GM12878 (cell line): ENCODE data around the gene ADH7. TPM values are rescaled to one million over a fixed set of nuclear protein-coding genes. Genes with fewer than 3 reads are reported as not detected.
"Not testable (repeated sequence)": the region's sequence is repeated elsewhere in the genome, so short reads cannot be mapped to it uniquely, and the experiment has no call there.

Experiments used
- ATAC-seq: fragments of 200-7000 bp; cut with Tn5 transposase; 3 replicates; pipeline ENCODE4 v1.9.1; 2020; ENCODE audit warnings: mild to moderate bottlenecking, moderate library complexity
- BruUV-seq: library from RNA; stranded (reverse); fragments of 400-500 nt; replicated peaks from 2 replicates; lab custom pipeline; 2021; lab: Mats Ljungman, UMichigan
- CTCF ChIA-PET: fragments of 300-600 bp; sonication (Branson Sonifier 250); formaldehyde crosslinking; extraction: SDS; loops from one replicate; lab custom pipeline; 2021; ENCODE audit warnings: inconsistent platforms; lab: Yijun Ruan, JAX
- POLR2A ChIA-PET: fragments of 350-600 bp; formaldehyde crosslinking; extraction: SDS; loops from one replicate; lab custom pipeline; 2021; ENCODE audit warnings: inconsistent platforms; lab: Charles Lee
- RAD21 ChIA-PET: fragments of 300-600 bp; sonication (Branson Sonifier 250); formaldehyde crosslinking; loops from one replicate; lab custom pipeline; 2023; ENCODE audit warnings: antibody characterized with exemption; ENCODE audit not compliant: unreplicated experiment; lab: Charles Lee
- SMC1A ChIA-PET: fragments of 300-600 bp; sonication (Branson Sonifier 250); formaldehyde crosslinking; loops from one replicate; lab custom pipeline; 2023; ENCODE audit not compliant: unreplicated experiment, uncharacterized antibody; lab: Charles Lee
- DNase-seq: peaks from one replicate; pipeline ENCODE4 v3.0.0-alpha.2; 2011; ENCODE audit warnings: low read depth, low spot score
- FAIRE-seq: peaks from 3 replicates; lab custom pipeline; 2011; peaks lifted over from hg19 to GRCh38; lab: Jason Lieb, UNC
- H2AFZ ChIP-seq: 2 replicates; pipeline ENCODE4 v1.6.0; 2011; ENCODE audit warnings: low read depth, low read length, control low read depth; ENCODE audit not compliant: control insufficient read depth
- H3K27ac ChIP-seq: 2 replicates; pipeline ENCODE4 v1.5.1; 2011; ENCODE audit warnings: control low read depth; ENCODE audit not compliant: control insufficient read depth, insufficient read depth
- H3K27me3 ChIP-seq, 2 experiments: replicated peaks in 1 of 2; 2 replicates each; pipeline versions ENCODE4 v1.6.0 to v1.6.1; 2011; ENCODE audit warnings: low read length in 1 of 2; ENCODE audit not compliant: control insufficient read depth in 2 of 2, insufficient read depth in 2 of 2
- H3K36me3 ChIP-seq, 2 experiments: 2 replicates each; pipeline ENCODE4 v1.5.1; 2011; ENCODE audit warnings: low read length in 1 of 2; ENCODE audit not compliant: control insufficient read depth in 2 of 2, insufficient read depth in 2 of 2
- H3K4me1 ChIP-seq: 2 replicates; pipeline ENCODE4 v1.6.1; 2011; ENCODE audit warnings: mild to moderate bottlenecking, low read length, moderate library complexity, mixed read lengths; ENCODE audit not compliant: control insufficient read depth, insufficient read depth
- H3K4me2 ChIP-seq: 2 replicates; pipeline ENCODE4 v1.6.0; 2011; ENCODE audit warnings: control low read depth; ENCODE audit not compliant: control insufficient read depth, insufficient read depth
- H3K4me3 ChIP-seq: fragments of 200-600 bp; sonication (generic); 2 replicates; pipeline ENCODE4 v1.5.1; 2016
- H3K79me2 ChIP-seq: 2 replicates; pipeline ENCODE4 v1.6.0; 2011; ENCODE audit warnings: low read length; ENCODE audit not compliant: control insufficient read depth, insufficient read depth
- H3K9ac ChIP-seq: 2 replicates; pipeline ENCODE4 v1.8.0; 2011; ENCODE audit warnings: low read length, control low read depth, mixed read lengths; ENCODE audit not compliant: control insufficient read depth, insufficient read depth
- H3K9me3 ChIP-seq: replicated peaks from 3 replicates; pipeline ENCODE4 v1.5.1; 2011; ENCODE audit warnings: mild to moderate bottlenecking, low read length; ENCODE audit not compliant: control insufficient read depth, insufficient read depth
- H4K20me1 ChIP-seq: 2 replicates; pipeline ENCODE4 v1.6.0; 2011; ENCODE audit not compliant: control insufficient read depth, insufficient read depth
- EED ChIP-seq: sonication (generic); IDR thresholded peaks from 2 replicates; pipeline ENCODE4 v1.6.1; 2016; ENCODE audit warnings: antibody characterized with exemption, low read depth
- EGR1 ChIP-seq, 2 experiments: IDR thresholded peaks; 1 replicate in 1 of 2; 2 replicates in 1 of 2; pipeline ENCODE4 v1.6.1; 2011 to 2012; ENCODE audit warnings: low read depth in 2 of 2, low read length in 2 of 2, borderline replicate concordance in 1 of 2, mild to moderate bottlenecking in 1 of 2, moderate library complexity in 1 of 2
- EP300 ChIP-seq, 2 experiments: fragments of 150-350 bp in 1 of 2; IDR thresholded peaks; 2 replicates each; pipeline ENCODE4 v1.6.1; 2011 to 2012; ENCODE audit warnings: low read depth in 2 of 2, low read length in 2 of 2, borderline replicate concordance in 1 of 2, improper control_type of control experiment in 1 of 2, inconsistent platforms in 1 of 2; ENCODE audit not compliant: control insufficient read depth in 1 of 2
- MTA2 ChIP-seq: fragments of 450-650 bp; IDR thresholded peaks from 2 replicates; pipeline ENCODE4 v1.6.1; 2016; ENCODE audit warnings: low read depth, mild to moderate bottlenecking, moderate library complexity
- RAD21 ChIP-seq: IDR thresholded peaks from 2 replicates; pipeline ENCODE4 v1.6.1; 2011; ENCODE audit warnings: mild to moderate bottlenecking, low read depth, low read length, moderate library complexity; ENCODE audit not compliant: insufficient read depth
- SKIL ChIP-seq: fragments of 450-650 bp; IDR thresholded peaks from 2 replicates; pipeline ENCODE4 v1.6.1; 2017; ENCODE audit warnings: mild to moderate bottlenecking, low read depth, inconsistent platforms; ENCODE audit not compliant: poor library complexity, severe bottlenecking
- SRF ChIP-seq, 2 experiments: IDR thresholded peaks; 2 replicates each; pipeline ENCODE4 v1.6.1; 2011; ENCODE audit warnings: low read depth in 2 of 2, low read length in 2 of 2, mild to moderate bottlenecking in 1 of 2, moderate library complexity in 1 of 2
- WGBS: methylation state at CpG from one replicate; pipeline ENCODE4 v1.1.6; 2016; ENCODE audit warnings: low lambda C conversion rate; ENCODE audit not compliant: insufficient replicate concordance, insufficient coverage; ENCODE audit errors: missing lambda C conversion rate; 5-methylcytosine and 5-hydroxymethylcytosine counted together
- in situ Hi-C: fragments of 300-500 bp; cut with MboI; formaldehyde crosslinking; loops from 9 replicates; pipeline ENCODE4 v1.14.3; 2018; ENCODE audit warnings: mixed read lengths
- intact Hi-C: fragments of 100-400 bp; cut with micrococcal nuclease; formaldehyde crosslinking; loops from one replicate; pipeline ENCODE4 v1.14.2; 2022; ENCODE audit not compliant: unreplicated experiment
- polyA plus RNA-seq, 11 experiments: library from polyadenylated mRNA; depleted of rRNA in 4 of 11; unstranded in 6 of 11; stranded (reverse) in 5 of 11; fragments of >200 nt; fragmentation: Nextera tagmentation in 4 of 11; fragmentation: Illumina TruSeq in 1 of 11; extraction: Ambion mirVana in 4 of 11; extraction: Trizol in 1 of 11; gene quantifications; 1 replicate in 1 of 11; 2 replicates in 10 of 11; pipeline versions ENCODE4 v1.2.1 to v1.2.3, GENCODE V29; 2011 to 2016; ENCODE audit warnings: inconsistent platforms in 2 of 11, missing spikeins in 2 of 11, low read depth in 1 of 11
- total RNA-seq, 4 experiments: library from RNA; depleted of rRNA in 3 of 4; stranded (reverse); fragments of >200 nt in 3 of 4; fragmentation: Illumina TruSeq in 1 of 4; extraction: Trizol in 1 of 4; gene quantifications; 2 replicates each; pipeline versions ENCODE4 v1.2.1 to v1.2.3, GENCODE V29; 2013 to 2021

Gene ADH7
- total and polyA plus RNA-seq, 10 of the 15 experiments (the other 5 are each of a cell fraction or from before 2014, with no cell fraction given): not detected

GRCh38 chr4:99417125-99417524, 18.0 kb downstream of the ADH7 start:
- DNase-seq (no peak), FAIRE-seq (no peak), ATAC-seq (no peak)
- in situ Hi-C loops (loop anchor here (25.0 kb wide), 1 partner anchor 955 kb away; no protein-coding TSS in a partner anchor), intact Hi-C loops (no loop called here)
- H3K27ac ChIP-seq: no peak overlapping the region
- ChIA-PET POLR2A (no interaction called here), RAD21 (no interaction called here), CTCF (interaction anchor here (1.5 kb wide), 1 partner anchor 45 kb away, joined by 4 read pairs; no protein-coding TSS in a partner anchor), SMC1A (no interaction called here)
- no peak overlapping the region for H3K9ac ChIP-seq
- 8% methylated on average over 2 of the region's 2 CpGs for WGBS
- no peaks in the 10 kb centered on the region for H4K20me1 ChIP-seq
- H3K27me3 ChIP-seq: no peaks in the 10 kb centered on the region
- H3K4me2 ChIP-seq: no peak overlapping the region
- H3K36me3 ChIP-seq: no peaks in the 10 kb centered on the region
- no peaks in the 10 kb centered on the region for H3K79me2 ChIP-seq
- no peak overlapping the region for H2AFZ ChIP-seq
- no peaks in the 10 kb centered on the region for H3K4me1 ChIP-seq
- no peaks in the 10 kb centered on the region for H3K9me3 ChIP-seq
- no TSS peak for BruUV-seq
- TF ChIP-seq SRF (IDR thresholded peaks at IDR 0.05; ENCODE audit: low read depth in 2 of 2, low read length in 2 of 2) (no peak), SKIL (no peak), EED (no peak), MTA2 (no peak), EGR1 (IDR thresholded peaks at IDR 0.05; ENCODE audit: borderline replicate concordance in 1 of 2, low read depth in 2 of 2, low read length in 2 of 2) (no peak), EP300 (IDR thresholded peaks at IDR 0.05; ENCODE audit: borderline replicate concordance in 1 of 2, control insufficient read depth in 1 of 2, low read depth in 2 of 2, low read length in 2 of 2) (no peak), RAD21 (no peak)
- no peak overlapping the region for H3K4me3 ChIP-seq

- CTCF ChIA-PET: interaction anchor here (0.7 to 2.7 kb wide), 3 partner anchors 11 to 43 kb away, joined by 3 to 10 read pairs (median 7); no protein-coding TSS in a partner anchor
These were observed 19.4 kb downstream of the ADH7 start for GRCh38 chr4:99415762-99416161.

More at GRCh38 chr4:99415762-99416161, 19.4 kb downstream of the ADH7 start:
- in situ Hi-C loops: loop anchor here (25.0 kb wide), 1 partner anchor 953 kb away; no protein-coding TSS in a partner anchor
- ChIA-PET SMC1A (interaction anchor here (0.9 kb wide), 1 partner anchor 10 kb away, joined by 3 read pairs; no protein-coding TSS in a partner anchor), RAD21 (interaction anchor here (1.3 kb wide), 1 partner anchor 48 kb away, joined by 4 read pairs; no protein-coding TSS in a partner anchor)
- POLR2A ChIA-PET, FAIRE-seq, H3K4me3 ChIP-seq, BruUV-seq, H3K9ac ChIP-seq, ATAC-seq, H3K27ac ChIP-seq, H3K4me1 ChIP-seq, H3K27me3 ChIP-seq, intact Hi-C loops, H3K79me2 ChIP-seq, H4K20me1 ChIP-seq, H3K9me3 ChIP-seq, H3K4me2 ChIP-seq, DNase-seq, H3K36me3 ChIP-seq, H2AFZ ChIP-seq: not testable (repeated sequence)
- 38% methylated on average over 8 of the region's 8 CpGs for WGBS
